HPDE6-E6E7 (cell line): Measurements from ENCODE around the gene DUSP3.

Experiments
- DNase-seq: peaks from one replicate; pipeline ENCODE4 v3.0.0; 2011; ENCODE audit warnings: missing footprints; ENCODE audit errors: extremely low spot score

Gene DUSP3

DNA sequence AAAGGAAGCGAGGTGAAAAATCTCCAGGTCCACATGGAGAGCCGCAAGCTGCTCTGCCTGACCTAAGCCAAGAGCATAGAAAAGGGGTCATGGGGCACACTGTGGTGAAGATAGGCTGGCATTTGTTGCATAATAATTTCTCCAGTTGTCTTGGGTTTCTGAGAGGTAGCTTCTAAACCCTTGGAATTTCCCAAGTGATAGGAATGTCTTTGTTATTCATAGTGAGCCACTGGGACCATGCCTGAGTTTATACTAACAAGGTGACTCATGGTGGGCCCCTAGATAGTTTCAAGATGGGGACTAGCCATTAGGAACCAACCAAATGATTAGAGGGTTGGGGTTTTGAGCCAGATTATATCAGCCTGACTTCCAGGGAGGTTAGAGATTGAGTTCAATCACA is 45.8 kb downstream of the DUSP3 start:
- DNase-seq = no peak

DNA sequence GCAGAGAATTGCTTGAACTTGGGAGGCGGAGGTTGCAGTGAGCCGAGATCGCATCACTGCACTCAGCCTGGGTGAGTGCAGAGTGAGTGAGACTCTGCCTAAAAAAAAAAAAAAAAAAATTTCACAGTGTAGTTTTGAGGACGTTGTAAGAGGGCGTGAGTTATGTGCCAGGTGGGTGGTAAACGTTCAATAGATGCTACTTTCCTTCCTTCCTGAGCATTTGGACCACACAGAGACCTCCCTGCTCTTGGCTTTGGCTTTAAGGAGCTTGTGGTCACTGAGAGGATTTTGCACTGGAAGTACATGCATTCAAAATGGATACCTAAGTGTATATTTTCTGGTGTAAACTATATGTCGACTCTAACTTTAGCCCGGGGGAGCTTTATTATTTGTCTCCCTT is 50.7 kb downstream of the DUSP3 start:
- DNase-seq = no peak

DNA sequence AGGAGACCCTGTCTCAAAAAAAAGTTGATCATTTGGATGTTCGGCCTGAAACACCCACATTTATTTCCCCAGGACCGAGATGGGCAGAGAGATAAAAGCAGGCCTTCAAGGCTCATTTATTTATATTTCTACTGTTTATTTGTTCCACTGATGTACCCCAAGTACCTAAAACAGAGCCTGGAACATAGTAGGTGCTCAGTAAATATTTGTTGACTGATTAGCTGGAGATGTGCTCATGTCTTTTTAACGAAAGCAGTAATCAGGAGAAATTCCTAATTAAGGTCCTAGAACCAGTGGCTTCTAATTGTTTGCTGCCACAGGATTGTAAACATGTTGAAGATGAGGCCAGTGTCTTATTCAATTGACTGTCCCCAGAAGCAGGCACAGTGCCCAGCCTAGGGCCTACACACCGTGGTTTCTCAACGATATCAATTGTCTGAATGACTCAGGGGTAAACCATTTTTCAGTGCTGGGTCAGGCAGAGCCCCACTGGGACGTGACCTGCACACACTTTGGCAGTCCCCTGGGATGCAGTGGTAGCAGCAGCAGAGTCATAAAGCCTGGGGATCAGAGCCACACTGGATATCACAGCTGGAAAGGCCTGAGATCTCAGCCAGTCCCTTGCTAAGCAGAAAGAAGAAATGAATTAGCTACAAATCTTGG is 54.9 kb downstream of the DUSP3 start:
- no peak for DNase-seq

DNA sequence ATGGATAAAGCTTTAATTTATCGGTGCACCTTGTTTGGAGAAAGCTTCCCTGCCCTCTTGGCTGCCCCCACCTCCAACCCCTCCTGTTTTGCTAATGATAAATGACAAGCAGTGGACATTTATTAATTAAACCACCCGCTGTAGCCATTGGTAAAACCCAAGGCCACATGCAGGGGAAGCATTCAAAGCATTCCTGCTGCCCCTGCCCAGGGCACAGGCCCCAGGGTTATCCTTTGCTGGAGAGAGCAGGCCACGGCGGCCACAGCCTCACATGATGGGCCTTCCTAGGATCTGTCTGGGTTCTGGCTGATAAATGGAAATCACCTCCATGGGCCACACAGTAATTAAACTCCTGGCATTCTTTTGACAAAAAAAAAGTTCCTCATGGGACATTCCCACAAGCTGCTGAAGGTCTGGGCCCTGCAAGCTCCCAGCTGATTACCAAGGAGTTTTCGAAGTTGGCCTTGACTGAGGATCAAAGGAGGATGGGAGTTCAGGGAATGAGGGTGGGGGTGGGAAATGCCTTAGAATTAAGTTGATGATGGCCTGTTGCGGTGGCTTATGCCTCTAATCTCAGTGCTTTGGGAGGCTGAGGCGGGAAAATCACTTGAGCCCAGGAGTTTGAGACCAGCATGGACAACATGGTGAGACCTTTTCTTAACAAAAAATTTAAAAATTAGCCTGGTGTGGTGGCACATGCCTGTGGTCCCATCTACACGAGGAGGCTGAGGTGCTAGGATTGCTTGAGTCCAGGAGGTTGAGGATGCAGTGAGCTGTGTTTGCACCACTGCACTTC is 55.7 kb downstream of the DUSP3 start:
- DNase-seq = no peak

DNA sequence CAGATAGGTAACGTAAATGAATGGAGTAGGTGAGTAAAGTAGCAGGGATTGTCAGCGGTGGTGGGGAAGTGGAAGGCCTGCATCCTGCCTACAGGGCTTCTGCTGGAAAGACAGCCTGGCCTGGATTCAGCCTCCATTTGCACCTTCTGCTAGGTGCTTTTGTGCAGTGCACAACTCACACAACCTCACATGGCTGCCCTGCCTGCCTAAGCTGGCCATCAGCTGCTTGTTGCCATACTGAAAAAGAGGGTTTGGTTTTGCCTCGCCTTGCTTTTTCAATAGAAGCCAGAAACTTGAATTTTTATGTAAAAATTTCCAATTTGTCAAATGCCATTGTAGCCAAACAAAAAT is 56.5 kb downstream of the DUSP3 start:
- no peak for DNase-seq

DNA sequence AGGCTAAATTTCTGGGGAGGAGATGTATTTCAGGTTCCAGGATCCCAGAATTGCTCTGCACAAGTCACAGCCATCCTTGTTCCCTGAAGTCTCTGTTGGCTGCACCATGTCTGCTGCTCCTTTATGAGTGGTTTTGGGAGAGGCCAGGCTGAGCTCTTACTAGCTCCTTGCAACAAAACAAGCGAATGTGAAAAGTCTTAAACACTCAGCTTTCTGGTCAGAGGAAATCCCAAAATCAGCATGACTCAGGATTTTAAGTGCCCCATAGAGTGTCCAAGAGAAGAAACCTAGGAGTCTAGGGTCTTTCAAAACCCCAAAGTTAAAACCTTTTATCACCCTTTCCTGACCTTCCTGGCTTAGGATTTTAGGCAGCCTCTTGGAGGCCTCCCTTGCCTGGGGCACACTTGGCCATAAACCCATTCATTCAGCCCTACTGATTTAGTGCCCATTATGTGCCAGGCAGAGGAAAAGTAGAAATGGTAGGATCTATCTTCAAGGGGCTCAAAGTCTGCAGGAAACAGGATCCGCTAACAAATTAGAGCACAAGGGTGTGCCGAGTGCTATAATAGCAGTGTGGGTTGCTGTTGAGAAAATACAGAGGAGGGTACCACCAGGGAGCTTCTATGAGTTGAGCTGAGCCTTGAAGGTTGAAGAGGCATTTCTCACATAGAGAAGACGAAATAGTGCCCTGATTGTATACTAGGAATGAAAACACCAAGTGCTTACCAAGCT is 57.1 kb downstream of the DUSP3 start:
- DNase-seq = no peak

DNA sequence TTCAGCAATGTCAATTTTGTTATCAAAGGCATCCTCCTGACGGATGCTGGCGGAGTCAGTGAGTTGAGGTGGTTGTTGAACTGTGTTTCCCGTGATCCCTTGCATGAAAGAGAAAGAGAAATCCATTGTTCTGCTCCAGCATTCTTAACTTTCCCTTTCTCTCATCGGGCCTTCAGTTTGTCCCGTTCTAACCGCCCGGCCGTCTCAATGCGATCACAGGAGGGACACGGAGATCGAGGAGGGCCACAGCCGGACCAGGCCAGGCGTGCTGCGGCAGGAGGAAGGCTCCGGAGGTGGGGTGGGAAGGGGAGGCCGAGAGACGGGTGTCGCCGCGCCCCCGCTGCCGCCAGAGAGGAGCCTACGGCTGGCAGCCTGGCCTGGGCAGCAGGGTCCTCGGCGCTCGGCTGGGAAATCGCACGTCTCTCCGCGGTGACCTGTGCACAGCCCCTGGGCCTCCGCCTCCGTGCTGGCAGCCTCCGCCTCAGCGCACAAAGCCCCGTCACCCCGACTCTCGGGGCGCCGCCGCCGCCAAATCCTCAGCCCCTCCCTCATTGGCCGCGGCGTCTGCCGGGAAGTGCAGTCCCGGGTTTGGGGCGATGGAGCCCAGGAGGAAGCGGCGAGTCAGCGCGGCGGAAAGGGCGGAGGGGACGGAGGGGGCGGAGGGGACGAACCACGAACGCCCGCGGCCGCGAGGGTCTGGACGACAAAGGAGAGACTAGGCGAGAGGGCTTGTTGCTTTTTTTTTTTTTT is 58.3 kb downstream of the DUSP3 start:
- peak; percentile 64 for DNase-seq

DNA sequence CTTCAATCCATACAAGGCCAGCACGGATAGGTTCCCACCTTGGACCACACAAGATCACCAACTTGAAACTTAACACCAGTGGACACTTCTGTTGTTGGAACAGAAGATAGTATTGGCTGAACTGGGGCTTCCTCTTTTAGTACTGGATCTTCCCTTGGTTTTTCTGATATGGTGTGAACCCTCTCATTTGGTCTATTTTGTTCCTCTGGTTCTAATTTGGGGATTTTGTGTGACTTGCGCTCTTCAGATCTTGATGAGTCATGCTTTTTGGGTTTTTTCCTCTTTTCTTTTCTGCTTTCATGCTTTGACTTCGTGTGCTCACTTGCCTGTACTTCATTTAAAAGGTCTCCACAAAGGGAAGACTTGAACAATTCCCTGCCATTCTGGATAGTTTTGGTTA is 59.2 kb downstream of the DUSP3 start:
- no peak for DNase-seq

DNA sequence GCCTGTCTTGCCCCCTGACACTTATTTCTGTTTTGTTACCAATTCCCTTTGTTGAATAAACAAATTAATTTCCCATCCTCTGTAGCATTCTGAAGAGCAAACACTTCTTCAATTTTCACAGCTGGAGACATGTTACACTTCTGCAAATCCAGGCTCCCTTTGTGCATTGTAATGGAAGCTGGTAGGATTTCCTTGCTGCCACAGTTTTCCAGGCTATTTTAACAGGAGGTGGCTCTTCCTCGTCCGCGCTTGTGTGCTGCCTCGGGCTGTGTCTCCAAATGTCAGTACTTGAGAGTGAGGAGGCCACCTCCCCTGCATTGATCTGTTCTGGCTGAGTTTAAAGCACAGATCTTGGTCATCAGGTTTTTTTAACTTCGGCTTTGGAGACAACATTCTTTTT is 60.2 kb downstream of the DUSP3 start:
- DNase-seq = no peak

DNA sequence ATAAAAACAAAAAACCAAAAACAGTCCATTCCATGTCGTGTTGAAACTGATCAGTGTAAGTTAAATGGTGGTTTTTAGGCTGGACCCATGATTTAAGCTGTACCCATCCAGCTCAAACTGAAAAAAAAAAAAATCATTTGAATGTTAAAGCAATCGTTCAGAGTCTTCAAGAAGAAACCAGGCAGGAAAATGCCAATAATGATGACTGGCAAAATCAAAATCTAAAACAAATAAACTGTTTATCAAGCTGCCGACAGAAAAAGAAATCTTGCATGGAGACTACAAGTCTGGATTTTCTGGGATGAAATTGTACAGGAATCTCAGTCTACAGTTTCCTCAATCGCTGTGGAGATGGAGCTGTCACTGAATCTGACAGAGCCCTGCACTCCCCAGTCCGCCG is 60.9 kb downstream of the DUSP3 start:
- no peak for DNase-seq
